GM18867 (cell line): ENCODE data around the gene UROC1.
"Not testable (repeated sequence)": the region's sequence is repeated elsewhere in the genome, so short reads cannot be mapped to it uniquely, and the experiment has no call there.

Source experiments
- ATAC-seq: cut with Tn5 transposase; IDR thresholded peaks from one replicate; pipeline ENCODE4 v1.9.1; 2021; ENCODE audit warnings: mild to moderate bottlenecking, moderate library complexity; ENCODE audit not compliant: unreplicated experiment

UROC1 gene

GRCh38 chr3:126547721-126548120 is 30.1 kb upstream of the UROC1 start:
- no peak for ATAC-seq

GRCh38 chr3:126546549-126547239 is 29.1 kb upstream of the UROC1 start:
- ATAC-seq = no peak

GRCh38 chr3:126546013-126546412 is 28.4 kb upstream of the UROC1 start:
- ATAC-seq = no peak

GRCh38 chr3:126545544-126545943 is 28.0 kb upstream of the UROC1 start:
- ATAC-seq = no peak

DNA sequence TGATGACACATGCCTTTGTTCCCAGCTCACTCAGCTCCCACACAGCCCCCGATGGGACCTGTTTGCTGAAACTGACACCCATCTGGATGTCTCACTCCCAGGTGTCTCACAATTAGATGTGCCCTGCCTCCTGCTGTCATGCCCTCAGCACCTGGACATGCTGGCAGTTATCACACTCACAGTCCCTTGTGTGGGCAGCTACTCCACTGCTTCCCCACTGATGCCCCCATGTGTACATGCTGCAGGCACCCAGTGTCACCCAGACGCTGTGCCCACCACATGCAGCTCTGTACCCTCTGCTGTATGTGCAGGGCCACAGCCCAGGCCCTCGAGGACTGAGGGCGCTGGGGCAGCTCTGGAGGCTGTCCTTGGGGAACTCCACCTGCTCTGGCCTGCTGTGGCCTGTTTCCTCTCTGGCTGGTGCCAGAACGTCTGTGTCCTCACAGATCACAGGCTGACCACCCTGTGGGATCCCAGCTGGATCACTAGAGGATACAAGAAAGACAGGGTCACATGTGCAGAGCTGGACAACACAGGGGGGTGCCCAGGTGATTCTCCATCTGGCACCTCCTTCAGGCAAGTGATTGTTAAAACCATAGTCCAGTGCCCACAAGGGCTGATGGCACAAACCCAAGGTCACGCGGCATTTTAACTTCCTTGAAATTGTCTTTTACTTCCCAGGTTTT is 27.2 kb upstream of the UROC1 start:
- ATAC-seq = no peak

DNA sequence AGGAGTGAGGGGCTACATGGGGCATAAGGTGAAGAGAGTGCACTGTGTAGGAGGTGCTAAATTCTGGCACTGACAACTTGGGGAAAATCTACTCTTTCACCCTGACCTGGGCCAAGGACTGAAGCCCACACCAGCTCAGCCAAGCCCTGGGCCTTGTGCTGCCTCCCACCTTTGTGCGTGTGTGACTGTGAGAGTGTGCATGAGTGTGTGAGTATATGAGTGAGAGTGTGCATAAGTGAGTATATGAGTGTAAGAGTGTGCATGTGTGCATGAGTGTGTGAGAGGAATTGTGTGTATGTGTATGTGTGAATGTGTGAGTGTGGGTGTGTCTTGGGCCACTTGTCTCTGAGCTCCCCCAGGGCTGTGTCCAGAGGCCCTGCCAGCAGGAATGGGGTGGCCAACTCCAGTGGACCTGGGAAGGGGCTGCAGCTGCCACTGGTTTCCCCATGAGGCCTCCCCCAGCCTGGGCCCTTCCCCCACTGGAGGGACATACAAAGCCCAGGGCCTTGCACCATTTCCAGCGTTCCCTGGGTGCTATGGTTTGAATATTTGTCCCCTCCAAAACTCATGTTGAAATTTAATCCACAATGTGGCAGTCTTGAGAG is 26.0 kb upstream of the UROC1 start:
- no peak for ATAC-seq

DNA sequence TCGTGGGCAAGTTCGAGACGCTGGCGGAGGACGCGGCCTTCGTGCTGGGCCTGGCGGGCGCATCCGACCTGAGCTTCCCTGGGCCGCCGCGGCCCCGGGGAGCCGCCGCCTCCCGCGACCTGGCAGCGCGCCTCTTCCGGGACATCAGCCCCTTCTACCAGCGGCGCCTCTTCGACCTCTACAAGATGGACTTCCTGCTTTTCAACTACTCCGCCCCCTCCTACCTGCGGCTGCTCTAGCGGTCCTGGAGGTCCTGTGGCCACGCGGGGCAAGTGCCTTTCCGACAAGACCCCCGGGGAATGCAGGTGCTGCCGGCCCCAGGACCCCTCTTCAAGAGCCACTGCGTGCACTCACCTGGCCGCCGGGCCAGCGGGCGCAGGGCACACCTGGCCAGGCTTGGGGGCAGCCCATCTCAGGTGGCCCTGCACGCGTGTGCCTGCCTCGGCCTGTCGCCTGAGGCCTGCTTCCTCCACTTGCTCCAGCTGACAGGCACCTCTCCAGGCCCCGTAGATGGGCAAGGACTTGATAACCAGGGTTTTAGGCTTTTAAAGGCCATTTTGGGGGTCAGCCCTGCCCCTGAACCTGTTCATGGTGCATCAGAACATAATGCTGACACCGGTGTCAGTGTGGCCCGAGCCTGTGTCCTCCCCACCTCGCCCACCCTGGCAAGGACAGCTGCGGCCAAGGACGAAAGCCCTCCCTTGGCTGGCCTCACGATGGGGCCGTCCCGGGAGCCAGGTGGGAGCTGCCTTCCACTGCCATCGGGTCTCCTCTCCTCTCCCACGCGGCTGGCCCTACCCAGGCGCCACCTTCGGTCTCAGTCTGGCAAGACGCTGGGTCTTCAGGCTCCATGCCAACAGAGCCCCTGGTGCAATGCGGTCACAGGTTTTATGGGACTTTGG is 25.0 kb upstream of the UROC1 start:
- ATAC-seq = no peak

DNA sequence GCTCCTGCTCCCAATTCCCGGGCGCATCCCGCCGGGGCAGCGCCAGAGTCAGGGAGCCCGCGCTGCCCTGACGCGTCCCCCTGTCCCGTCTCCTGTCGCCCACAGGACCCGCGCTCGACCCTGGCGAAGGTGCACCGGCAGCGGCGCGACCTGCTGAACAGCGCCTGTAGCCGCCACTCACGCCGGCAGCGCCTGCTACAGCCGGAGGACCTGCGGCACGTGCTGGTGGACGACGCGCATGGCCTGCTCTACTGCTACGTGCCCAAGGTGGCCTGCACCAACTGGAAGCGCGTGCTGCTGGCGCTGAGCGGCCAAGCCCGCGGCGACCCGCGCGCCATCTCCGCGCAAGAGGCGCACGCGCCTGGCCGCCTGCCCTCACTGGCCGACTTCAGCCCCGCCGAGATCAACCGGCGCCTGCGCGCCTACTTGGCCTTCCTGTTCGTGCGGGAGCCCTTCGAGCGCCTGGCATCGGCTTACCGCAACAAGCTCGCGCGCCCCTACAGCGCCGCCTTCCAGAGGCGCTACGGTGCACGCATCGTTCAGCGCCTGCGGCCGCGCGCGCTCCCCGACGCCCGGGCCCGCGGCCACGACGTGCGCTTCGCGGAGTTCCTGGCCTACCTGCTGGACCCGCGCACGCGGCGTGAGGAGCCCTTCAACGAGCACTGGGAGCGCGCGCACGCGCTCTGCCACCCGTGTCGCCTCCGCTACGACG is 24.2 kb upstream of the UROC1 start:
- no peak for ATAC-seq

DNA sequence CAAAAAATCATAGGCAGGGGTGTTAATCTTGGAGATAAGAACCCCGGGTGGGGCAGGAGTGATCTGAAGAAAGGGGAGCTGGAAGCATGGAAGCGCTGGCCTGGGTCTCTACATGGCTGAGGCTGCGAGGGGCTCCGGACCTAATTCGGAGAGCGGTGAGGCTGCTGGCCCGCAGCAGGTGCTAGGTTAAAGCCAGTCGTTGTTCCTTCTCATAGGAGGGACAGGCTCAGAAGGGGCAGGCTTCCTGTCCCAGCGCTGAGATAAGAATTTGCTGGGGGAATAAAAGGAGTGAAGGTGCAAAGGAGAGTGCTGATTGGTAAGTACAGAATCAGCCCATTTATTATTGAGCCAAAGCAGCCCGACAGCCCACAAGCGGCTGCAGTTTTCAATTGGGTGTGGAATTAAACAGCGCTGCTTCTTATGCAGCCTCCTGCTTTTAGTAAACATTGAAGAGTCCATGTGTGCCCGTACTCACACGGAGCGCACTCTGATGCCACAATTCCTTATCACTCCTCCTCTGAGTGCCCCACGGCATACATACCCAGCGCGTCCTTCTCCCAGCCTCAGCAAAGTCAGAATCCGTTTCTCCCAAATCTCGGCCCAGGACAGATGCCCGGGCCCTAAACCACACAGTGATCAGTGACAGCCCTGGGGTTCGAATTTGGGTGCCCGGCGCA is 23.5 kb upstream of the UROC1 start:
- no peak for ATAC-seq

- ATAC-seq = no peak
These were observed 22.8 kb upstream of the UROC1 start for GRCh38 chr3:126540342-126540849.

- no peak for ATAC-seq
These were observed 22.1 kb upstream of the UROC1 start for GRCh38 chr3:126539558-126540250.

DNA sequence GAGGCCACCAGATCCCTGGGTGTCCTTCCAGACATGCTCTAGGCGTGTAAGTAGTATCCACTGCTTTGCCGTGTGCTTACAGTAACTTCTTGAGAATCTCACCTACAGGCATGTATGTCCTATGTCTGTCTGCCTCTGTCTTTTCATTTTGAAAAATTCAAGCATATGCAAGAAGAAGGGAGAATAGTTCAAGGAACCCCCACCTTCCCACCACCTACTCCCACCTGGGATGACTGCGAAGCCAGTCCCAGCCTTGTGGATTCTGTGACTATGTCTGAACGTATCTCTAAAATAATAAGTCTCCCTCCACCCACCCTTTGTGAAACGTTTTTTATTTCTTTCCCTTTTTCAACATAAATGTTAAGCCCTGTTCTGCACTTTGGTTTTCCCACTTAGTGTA is 21.4 kb upstream of the UROC1 start:
- no peak for ATAC-seq

- no peak for ATAC-seq
These were observed 20.7 kb upstream of the UROC1 start for GRCh38 chr3:126538316-126538715.

DNA sequence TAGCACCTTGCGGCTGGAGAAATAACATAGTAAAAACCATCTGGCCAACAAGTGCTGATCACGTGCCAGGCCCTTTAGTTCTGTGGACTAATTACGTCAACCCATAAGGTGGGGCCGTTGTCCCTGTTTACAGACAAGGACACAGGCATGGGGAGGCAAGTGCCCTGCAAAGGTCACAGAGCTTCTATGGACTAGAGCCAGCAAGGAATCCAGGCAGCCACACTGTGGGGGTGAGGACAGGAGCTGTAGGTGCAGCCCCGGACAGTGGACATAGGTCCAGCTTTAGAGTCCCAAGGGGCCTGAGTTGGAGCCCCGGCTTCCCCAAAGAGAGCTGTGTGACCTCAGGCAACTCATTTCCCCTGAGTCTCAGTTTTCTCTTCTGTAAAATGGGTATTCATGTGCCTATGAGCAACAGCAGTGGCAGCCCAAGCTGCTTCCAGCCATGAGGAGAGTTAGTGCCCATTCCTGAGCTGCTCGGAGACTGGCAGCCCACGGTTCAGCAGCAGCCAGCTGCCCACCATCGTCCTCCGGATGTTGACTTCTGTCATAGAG is 20.2 kb upstream of the UROC1 start:
- no peak for ATAC-seq

GRCh38 chr3:126537116-126537729 is 19.6 kb upstream of the UROC1 start:
- ATAC-seq = no peak

DNA sequence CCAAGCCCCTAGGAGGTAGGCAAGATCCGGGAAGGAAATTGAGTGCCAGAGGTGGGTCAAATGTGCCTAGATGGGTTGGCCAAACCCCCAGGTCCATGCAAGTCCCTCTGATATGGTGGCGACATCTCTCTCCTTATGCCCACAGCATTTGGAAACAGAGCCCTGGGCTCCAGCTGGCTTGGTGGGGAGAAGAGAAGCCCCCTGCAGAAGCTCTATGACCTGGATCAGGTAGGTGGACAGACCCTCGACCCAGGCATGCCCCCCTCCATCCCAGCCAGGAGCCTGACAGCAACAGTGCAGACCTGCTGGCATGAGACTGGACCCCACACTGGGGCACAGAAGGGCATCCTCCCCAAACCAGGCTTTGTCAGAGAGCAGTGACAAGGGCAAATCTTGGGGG is 18.6 kb upstream of the UROC1 start:
- no peak for ATAC-seq

GRCh38 chr3:126535636-126536035 is 18.1 kb upstream of the UROC1 start:
- no peak for ATAC-seq

DNA sequence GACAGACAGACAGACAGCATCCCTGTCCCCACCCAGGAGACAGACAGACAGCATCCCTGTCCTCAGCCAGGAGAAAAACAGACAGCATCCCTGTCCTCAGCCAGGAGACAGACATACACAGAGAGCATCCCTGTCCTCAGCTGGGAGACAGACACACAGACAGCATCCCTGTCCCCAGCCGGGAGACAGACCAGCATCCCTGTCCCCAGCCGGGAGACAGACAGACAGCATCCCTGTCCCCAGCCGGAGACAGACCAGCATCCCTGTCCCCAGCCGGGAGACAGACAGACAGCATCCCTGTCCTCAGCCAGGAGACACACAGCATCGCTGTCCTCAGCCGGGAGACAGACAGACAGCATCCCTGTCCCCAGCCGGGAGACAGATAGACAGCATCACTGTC is 17.1 kb upstream of the UROC1 start:
- ATAC-seq = not testable (repeated sequence)

GRCh38 chr3:126533506-126533905 is 15.9 kb upstream of the UROC1 start:
- ATAC-seq = no peak
